Fibroblast of upper back skin (primary cell): ENCODE data around the gene RASSF5.
A peak's percentile ranks its signal among the peaks of the same experiment; 100 is the strongest.
"Not testable (repeated sequence)": the region's sequence is repeated elsewhere in the genome, so short reads cannot be mapped to it uniquely, and the experiment has no call there.

ENCODE experiments used
- DNase-seq: peaks from one replicate; pipeline ENCODE4 v3.0.0-alpha.2; 2013

RASSF5 gene

GRCh38 chr1:206477110-206477509 lies 30.2 kb upstream of the RASSF5 start:
- no peak for DNase-seq

GRCh38 chr1:206477581-206478380 lies 29.6 kb upstream of the RASSF5 start:
- no peak for DNase-seq

DNA sequence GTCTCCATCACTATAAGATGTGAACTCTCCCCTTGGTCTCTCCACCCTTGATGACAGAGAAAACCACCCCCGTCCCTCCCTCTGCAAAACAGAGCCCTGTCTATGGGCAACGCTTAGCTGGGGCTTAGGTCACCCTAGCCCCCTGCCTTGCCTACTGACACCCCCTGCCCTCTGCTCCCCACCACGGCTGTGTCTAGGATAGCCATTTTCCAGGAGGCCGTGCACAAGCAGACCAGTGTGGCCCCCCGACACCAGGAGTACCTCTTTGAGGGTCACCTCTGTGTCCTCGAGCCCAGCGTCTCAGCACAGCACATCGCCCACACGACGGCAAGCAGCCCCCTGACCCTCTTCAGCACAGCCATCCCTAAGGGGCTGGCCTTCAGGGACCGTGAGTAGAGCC lies 28.6 kb upstream of the RASSF5 start:
- no peak for DNase-seq

DNA sequence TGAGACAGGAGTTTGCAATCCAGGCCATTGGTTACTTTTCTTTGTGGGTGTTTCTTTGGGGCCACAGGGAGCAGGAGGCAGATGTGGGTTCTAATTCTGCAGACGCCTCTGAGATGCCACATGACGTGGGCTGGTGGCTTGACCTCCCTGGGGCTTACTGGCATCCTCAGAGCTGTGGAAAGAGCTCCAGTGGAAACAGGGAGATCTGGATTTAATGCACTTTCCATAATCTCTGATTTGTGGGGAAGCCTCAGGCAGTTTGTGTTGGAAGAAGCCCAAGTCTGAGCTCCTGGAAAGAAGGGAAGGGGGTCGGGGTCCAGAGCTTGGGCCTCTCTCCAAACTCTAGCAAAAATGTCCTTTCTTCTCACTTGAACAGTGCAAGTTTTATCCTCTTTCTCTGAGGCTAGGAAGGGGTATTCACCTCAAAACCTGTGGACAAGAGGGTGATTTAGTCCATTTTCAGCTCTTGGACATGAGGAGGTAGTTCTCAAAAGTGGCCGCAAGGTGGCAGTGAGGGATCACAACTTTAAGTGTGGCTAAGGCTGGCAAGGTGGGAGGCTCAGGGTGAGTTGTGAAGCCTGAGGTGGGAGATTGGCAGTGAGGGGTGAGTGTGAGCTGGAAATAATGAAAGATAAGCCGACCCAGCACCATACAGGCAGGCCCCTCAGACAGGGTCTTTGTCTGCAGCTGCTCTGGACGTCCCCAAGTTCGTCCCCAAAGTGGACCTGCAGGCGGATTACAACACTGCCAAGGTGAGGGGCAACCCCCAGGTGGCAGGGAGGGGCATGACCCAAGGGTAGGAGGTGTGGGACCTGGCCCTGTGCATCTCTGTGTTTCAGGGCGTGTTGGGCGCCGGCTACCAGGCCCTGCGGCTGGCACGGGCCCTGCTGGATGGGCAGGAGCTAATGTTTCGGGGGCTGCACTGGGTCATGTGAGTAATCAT lies 27.9 kb upstream of the RASSF5 start:
- DNase-seq, result peak; percentile 79

DNA sequence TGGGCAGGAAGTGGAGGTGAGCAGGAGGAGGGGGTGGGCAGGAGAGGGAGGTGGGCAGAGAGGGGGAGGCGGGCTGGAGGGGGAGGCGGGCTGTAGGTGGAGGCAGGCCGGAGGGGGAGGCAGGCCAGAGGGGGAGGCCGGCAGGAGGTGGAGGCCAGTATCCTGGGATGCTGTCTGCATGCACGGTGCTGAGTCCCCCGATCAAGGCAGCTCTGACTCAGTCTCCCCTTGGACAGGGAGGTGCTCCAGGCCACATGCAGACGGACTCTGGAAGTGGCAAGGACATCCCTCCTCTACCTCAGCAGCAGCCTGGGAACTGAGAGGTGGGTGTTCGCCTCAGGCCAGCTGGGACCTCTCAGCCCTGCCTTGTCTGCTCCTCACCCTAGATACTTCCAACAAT lies 27.1 kb upstream of the RASSF5 start:
- DNase-seq, result no peak

DNA sequence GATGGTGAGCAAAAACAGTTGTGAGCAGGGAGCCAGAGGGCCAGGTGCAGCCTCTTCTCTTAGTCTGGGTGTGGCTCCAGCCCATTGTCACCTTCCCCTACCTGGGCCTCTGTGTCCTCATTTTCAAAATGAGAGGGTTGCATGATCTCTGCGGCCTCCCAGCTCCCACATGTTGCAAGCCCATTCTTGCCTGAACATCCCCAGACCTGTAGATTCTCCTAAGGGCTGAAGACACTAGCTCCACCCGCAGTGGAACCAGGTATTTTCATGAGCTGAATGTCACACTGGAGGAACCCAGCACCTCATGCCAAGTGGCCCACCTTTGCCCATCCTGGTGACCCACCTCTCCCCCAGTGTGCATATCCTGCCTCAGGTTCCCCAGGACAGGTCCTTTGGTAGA lies 24.7 kb upstream of the RASSF5 start:
- DNase-seq, result no peak

GRCh38 chr1:206483864-206484263 lies 23.5 kb upstream of the RASSF5 start:
- not testable (repeated sequence) for DNase-seq

GRCh38 chr1:206484901-206485300 lies 22.4 kb upstream of the RASSF5 start:
- DNase-seq, result no peak

DNA sequence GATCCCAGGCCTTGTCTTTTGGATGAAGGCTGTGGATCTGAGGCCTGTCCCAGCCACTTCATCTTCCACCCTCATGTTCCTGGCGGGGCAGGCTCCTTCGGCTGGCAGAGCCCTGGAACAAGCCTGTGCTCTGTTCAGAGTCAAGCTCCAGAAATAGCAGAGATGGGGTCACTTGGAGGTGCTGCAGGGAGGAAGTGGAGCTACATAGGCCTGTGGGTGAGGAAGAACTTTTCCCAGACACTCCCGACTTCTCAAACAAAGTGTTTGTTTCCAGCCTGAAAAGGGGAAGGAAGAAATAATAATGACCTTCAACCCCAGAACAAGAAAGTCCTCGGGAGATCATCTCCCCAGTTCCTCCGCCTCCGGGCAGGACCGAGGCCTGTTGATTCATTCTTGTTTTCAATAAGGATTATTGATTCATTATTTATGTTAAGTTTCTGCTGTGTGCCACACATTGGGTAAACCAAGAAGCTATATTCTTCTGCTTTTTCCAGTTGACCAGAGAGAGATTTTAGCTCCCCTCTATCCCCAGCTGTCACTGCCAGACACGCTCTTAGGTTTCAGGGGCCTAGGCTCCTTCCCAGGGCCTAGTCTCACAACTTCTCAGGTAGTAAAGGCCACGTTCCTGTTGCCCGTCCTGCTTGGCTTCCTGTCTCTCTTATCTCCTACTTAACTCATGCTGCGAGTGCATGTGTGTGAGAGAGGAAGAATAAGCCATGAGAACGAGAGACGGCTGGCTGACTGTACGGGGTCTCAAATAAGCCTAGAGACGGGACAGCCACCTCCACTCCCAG lies 20.1 kb upstream of the RASSF5 start:
- DNase-seq, result no peak

GRCh38 chr1:206487970-206488369 lies 19.4 kb upstream of the RASSF5 start:
- DNase-seq, result no peak

DNA sequence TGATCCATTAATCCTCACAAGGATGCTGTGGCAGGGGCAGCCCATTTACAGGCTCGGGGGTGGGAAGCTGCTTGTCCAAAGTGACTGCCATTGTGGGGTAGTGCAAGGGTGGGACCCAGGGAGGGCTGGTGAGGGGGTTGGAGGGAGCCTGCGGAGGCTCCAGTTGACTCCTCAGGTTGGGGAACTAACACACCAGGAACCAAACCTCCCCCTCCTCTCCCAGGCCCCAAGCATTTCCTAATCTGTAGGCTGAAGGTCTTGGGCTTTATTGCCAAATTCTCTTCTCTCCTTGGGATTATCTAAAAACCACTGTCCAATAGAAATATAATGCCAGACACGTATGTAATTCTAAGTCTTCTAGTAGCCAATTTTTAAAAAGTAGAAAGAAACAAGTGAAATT lies 18.9 kb upstream of the RASSF5 start:
- no peak for DNase-seq

GRCh38 chr1:206489980-206490770 lies 17.2 kb upstream of the RASSF5 start:
- DNase-seq, result peak; percentile 66

GRCh38 chr1:206490771-206491405 lies 16.4 kb upstream of the RASSF5 start:
- DNase-seq, result peak; percentile 63

DNA sequence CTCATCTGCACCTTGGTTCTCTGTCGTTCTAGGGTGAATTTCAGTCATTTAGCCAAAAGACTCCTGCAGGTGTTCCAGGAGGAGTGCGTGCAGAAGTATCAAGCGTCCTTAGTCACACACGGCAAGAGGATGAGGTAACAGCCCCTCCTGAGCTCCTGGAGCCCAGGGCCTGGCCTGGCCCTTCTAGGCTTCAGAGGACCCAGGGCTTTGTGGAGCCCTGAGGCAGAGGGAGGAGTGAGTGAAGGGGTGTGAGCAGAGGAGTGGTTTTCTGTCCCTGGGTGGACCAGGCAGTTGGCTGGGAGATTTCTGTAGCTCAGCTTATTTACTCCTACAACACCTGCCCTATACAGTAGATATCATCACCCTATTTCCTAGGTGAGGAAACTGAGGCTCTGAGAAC lies 15.7 kb upstream of the RASSF5 start:
- DNase-seq, result no peak

DNA sequence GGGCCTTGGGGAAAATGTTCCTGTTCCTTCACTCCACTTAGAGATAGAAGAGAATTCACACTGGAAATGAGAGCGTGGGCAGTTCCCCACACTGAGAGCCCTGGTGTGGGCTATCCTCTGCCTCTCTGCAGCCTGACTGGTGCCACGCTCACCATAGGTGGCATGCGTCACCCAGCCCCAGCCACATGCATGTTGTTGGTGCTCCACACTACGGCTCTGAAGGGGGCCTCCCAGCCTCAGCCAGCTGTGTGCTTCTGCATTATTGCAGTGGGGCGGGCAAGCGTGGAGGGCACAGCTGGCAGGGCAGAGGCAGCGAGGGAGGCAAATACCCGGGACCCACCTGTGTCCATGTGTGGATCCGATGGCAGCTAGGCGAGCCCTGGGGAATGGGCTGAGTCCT lies 14.7 kb upstream of the RASSF5 start:
- no peak for DNase-seq

DNA sequence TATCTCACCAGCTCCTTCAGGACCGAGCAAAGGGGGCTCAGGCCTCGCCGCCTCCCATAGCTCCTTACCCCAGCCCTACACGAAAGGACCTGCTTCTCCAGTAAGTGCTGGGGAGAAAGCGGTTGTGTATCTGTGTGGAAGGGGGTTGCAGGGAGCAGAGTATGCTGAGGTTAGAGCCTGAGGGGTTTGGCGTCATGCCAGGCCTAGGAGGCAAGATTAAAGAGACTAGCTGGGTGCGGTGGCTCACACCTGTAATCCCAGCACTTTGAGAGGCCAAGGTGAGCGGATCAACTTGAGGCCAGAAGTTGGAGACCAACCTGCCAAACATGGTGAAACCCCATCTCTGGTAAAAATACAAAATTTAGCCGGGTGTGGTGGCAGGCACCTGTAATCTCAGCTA lies 14.1 kb upstream of the RASSF5 start:
- no peak for DNase-seq

GRCh38 chr1:206495011-206495461 lies 12.3 kb upstream of the RASSF5 start:
- no peak for DNase-seq

DNA sequence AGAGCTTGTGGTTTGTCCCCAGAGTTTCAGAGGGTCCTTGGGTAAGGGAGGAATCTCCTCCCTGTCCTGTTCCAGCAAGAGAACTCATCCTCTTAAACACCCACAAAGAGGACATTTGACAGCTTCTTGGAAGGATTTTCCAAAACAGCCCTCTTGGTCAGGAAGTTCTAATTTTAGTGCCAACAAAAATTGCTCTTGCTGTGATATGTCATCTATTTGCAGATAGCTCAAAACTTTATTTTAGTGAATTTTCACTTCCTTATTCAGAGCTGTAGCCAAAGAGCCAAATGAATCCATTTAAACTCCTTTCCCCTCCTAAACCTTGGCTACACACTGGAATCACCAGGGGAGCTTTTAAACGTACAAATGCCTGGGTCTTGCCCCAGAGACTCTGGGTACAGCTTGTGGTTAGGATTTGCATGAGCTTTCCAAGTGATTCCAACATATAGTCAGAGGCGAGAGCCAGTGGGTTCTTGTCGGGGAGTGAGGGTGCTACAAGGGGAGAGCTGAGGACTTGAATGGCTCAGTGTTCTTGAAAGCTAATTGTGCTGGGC lies 11.8 kb upstream of the RASSF5 start:
- peak; percentile 26 for DNase-seq

- no peak for DNase-seq
Observed at GRCh38 chr1:206496131-206496793, 11.1 kb upstream of the RASSF5 start.

GRCh38 chr1:206497363-206497762 lies 10.0 kb upstream of the RASSF5 start:
- no peak for DNase-seq

- DNase-seq, result no peak
Observed at GRCh38 chr1:206497774-206498173, 9.6 kb upstream of the RASSF5 start.
